DMS53 treated with DMSO at 0.1 percent for 48 hours (cell line): ENCODE measurements around the gene IFNAR2.

Source experiments
- DNase-seq: peaks from one replicate; lab custom pipeline; 2025; ENCODE audit not compliant: unreplicated experiment; lab: John Stamatoyannopoulos, UW

IFNAR2 gene

DNA sequence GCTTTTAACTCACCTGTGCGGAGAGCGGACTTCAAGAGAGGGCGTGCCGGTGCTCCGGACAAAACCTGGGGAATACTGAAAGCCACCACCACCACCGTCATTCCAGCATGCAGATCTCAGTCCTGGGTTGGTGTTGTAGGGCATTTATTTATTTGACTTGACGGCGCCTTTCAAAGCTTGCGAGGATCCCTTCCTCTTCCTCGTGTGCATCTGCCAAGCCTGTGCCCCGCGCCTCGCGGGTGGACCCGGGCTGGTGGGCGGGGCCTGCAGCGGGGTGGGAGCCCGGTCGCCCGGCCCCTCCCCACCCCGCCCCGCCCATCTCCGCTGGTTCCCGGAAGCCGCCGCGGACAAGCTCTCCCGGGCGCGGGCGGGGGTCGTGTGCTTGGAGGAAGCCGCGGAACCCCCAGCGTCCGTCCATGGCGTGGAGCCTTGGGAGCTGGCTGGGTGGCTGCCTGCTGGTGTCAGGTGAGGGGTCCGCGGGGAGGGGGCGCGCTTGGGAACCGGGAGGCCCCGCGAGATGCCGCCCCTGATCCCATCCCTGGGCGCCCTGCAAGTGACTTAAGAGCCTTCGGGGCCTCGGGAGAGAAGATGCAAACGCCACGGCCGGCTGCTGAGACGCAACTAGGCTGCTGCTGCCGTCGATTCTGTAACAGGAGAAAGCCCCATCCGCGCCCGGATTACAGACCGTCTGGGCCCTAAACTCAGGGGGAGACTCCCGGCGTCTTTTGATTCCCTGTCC is 36.5 kb downstream of the IFNAR2 start, which contains the start of gene IL10RB:
Gene IL10RB (plus strand): TSS at position 318 of the 739 bp plus-strand sequence. CDS start 99 bp downstream, at position 417.
- no peak for DNase-seq

DNA sequence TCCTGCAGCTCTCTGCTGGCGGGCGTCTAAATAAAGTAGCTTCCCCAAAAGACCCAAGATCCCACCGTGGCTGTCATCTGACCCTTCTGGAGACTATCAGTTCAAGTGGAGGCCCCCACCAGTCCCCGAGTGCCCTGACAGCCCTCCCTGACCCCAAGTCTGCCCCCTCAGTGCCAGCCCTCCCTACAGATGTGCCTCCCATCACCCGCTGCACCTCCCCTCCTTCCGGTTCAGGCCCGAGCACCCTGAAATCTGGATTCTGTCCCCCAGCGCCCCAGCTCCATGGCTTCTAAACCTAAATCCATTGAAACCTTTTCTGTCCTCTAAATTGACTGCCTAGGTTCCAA is 37.0 kb downstream of the IFNAR2 start:
- no peak for DNase-seq

DNA sequence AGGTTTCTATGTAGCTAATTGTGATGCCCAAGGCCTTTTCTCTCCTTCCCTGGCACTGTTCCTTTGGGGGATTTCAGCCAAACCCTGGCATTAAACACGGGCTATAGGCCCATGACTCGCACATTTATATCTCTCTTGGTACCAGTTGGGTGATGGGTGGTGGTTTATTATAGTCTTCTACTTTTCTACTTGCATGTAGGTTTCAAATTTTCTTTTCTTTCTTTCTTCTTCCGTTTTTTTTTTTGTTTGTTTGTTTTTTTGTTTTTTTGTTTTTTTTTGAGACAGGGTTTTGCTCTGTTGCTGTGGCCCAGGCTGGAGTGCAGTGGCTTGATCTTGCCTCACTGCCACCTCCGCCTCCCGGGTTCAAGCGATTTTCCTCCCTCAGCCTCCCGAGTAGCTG is 37.5 kb downstream of the IFNAR2 start:
- no peak for DNase-seq

DNA sequence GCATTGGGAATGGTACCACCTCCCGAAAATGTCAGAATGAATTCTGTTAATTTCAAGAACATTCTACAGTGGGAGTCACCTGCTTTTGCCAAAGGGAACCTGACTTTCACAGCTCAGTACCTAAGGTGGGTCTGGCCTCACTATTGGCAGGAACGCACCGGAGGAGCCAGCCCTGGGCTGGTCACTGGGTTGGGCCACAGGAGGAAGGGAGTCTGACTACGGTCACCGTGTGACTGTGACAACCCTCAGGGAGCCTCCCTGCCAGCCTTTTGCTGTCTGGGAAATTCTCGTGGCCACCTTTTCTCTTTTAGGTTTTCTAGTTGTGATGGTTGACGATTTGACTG is 38.6 kb downstream of the IFNAR2 start:
- no peak for DNase-seq

DNA sequence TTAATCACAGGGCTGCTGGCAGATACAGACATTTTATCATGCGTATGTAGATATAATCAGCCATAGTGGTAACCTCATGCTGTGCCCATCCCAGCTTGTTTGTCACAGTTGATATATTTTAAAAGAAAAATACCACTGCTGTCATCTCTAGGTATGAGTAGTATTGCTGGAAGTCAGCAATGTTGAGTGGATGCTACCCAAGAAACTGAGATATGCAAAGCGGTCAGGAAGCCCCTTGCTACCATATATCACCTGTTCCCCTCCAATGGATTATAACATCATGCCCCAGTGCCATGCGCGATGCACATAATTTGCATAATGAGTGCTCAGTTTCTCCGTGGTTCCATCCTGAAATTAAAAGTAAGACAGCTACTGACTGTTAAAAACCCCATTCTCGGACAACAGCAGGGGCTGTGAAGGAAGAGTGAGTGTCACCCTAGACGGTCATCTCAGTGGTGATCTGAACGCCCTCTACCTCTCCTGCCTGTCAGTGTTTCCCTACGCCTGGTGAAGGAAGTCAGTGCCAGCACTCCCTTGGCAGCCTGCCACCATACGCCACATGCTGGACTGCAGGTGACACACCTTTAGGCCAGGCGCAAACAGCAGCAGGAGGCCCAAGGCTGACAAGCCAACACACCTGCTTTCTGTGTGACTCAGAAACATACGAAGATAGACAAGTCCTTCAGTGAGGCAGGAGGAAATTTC is 39.2 kb downstream of the IFNAR2 start:
- DNase-seq: peak; percentile 87

DNA sequence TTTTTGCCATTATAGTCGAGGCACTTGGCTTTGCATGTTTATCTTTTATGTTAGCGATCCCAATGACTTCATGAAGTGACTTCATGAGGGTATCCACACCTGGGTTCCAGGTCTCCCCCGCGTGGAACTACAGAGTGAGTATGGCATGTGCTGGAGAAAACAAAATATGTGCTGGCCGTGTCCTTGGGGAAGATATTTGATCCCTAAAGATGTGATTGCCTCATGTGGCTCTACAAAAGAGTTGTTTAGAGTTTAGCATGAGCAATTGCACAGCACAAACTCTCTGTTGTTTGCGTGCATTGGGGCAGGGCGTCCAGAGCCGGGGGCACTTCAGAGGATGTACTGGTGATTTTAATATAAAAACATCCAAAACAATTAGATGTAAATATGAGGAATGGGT is 41.2 kb downstream of the IFNAR2 start:
- no peak for DNase-seq

DNA sequence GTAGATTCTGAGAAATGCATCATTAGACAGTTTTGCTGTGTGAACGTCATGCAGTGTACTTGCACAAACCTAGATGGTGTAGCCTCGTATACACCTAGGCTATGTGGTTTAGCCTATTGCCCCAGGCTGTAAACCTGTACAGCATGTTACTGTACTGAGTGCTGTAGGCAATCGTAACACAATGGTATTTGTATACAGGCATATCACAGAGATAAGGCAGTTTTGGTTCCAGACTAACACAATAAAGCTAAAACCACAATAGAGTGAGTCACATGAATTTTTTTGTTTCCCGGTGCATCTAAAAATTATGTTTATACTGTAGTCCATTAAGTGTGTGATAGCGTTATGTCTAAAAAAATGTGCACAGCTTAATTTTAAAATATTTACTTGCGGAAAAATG is 43.3 kb downstream of the IFNAR2 start:
- no peak for DNase-seq

DNA sequence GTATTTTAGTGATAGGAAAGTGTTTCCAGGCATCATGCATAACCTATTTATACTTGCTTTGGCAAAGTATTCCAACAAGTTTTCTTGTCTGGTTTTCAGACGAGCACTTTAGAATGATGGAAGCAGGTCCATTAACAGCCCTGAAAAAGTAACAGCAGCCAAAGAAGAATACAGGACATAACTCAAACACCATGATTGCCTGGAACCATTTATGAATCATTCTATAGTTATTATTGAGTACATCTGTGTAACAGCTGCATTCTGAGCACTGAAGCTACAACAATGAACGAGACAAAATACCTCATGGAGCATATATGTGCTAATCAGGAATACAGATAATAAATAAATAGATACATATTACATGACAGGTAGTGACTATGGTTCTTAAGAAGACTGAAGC is 49.0 kb downstream of the IFNAR2 start:
- no peak for DNase-seq

DNA sequence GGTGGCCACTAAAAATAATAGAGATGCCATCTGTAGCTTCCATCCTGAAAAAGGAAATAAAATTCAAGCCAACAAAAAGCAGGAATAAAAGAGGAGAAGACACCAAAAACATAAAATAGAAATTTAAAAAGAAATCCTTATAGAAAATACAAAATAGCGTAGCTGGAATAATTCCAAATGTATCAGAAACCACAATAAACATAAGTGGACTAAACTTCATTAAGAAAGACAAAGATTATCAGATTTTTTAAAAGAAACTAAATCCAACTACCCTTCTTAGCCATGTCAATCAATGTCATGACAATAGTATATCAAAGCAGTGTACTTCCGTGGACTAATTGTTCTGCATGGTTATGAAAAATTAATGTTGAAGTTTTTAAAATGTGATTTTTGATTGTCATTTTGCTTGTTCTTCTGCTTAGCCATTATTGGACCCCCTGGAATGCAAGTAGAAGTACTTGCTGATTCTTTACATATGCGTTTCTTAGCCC is 49.6 kb downstream of the IFNAR2 start:
- DNase-seq: no peak
